ENCODE results near the gene UGT2A1.

UGT2A1 gene

GRCh38 chr4:69576251-69576877, 76.7 kb downstream of the UGT2A1 start:
- TF ChIP-seq, protein P1, sequence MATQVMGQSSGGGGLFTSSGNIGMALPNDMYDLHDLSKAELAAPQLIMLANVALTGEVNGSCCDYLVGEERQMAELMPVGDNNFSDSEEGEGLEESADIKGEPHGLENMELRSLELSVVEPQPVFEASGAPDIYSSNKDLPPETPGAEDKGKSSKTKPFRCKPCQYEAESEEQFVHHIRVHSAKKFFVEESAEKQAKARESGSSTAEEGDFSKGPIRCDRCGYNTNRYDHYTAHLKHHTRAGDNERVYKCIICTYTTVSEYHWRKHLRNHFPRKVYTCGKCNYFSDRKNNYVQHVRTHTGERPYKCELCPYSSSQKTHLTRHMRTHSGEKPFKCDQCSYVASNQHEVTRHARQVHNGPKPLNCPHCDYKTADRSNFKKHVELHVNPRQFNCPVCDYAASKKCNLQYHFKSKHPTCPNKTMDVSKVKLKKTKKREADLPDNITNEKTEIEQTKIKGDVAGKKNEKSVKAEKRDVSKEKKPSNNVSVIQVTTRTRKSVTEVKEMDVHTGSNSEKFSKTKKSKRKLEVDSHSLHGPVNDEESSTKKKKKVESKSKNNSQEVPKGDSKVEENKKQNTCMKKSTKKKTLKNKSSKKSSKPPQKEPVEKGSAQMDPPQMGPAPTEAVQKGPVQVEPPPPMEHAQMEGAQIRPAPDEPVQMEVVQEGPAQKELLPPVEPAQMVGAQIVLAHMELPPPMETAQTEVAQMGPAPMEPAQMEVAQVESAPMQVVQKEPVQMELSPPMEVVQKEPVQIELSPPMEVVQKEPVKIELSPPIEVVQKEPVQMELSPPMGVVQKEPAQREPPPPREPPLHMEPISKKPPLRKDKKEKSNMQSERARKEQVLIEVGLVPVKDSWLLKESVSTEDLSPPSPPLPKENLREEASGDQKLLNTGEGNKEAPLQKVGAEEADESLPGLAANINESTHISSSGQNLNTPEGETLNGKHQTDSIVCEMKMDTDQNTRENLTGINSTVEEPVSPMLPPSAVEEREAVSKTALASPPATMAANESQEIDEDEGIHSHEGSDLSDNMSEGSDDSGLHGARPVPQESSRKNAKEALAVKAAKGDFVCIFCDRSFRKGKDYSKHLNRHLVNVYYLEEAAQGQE (IDR thresholded peaks at IDR 0.05; ENCODE audit: low read depth) = no peak
- TF ChIP-seq FOXM1 (IDR thresholded peaks at IDR 0.05; ENCODE audit: borderline replicate concordance, low read depth) = no peak
- TF ChIP-seq RAD21 (IDR thresholded peaks at IDR 0.05; ENCODE audit: low read depth) = no peak
- TF ChIP-seq USF1 (IDR thresholded peaks at IDR 0.05) = no peak
- no peak for TF ChIP-seq ZBTB7A (IDR thresholded peaks at IDR 0.05; ENCODE audit: low read depth)
- TF ChIP-seq TEAD4 (IDR thresholded peaks at IDR 0.05) = no peak
- no peak for TF ChIP-seq YY1 (IDR thresholded peaks at IDR 0.05; ENCODE audit: low read depth)
- TF ChIP-seq, protein P2, sequence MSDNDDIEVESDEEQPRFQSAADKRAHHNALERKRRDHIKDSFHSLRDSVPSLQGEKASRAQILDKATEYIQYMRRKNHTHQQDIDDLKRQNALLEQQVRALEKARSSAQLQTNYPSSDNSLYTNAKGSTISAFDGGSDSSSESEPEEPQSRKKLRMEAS (IDR thresholded peaks at IDR 0.05) = no peak
- no peak for TF ChIP-seq CREB1 (IDR thresholded peaks at IDR 0.05; ENCODE audit: low read depth)
- TF ChIP-seq TAF1 (IDR thresholded peaks at IDR 0.05; ENCODE audit: low read depth) = no peak
- TF ChIP-seq EP300 (IDR thresholded peaks at IDR 0.05; ENCODE audit: borderline replicate concordance) = no peak
- TF ChIP-seq TCF12 (IDR thresholded peaks at IDR 0.05; ENCODE audit: low read depth) = no peak
- no peak for TF ChIP-seq NFIC (IDR thresholded peaks at IDR 0.05)
- TF ChIP-seq CEBPB (IDR thresholded peaks at IDR 0.05) = no peak
- TF ChIP-seq EGR1 (IDR thresholded peaks at IDR 0.05) = no peak

GRCh38 chr4:69568787-69569186, 84.3 kb downstream of the UGT2A1 start:
- no peak for TF ChIP-seq TCF12 (IDR thresholded peaks at IDR 0.05; ENCODE audit: low read depth)
- TF ChIP-seq ZBTB7A (IDR thresholded peaks at IDR 0.05; ENCODE audit: low read depth) = no peak
- TF ChIP-seq RAD21 (IDR thresholded peaks at IDR 0.05; ENCODE audit: low read depth) = no peak
- no peak for TF ChIP-seq CEBPB (IDR thresholded peaks at IDR 0.05)
- TF ChIP-seq USF1 (IDR thresholded peaks at IDR 0.05) = no peak
- TF ChIP-seq EP300 (IDR thresholded peaks at IDR 0.05; ENCODE audit: borderline replicate concordance) = no peak
- no peak for TF ChIP-seq TAF1 (IDR thresholded peaks at IDR 0.05; ENCODE audit: low read depth)
- TF ChIP-seq YY1 (IDR thresholded peaks at IDR 0.05; ENCODE audit: low read depth) = no peak
- no peak for TF ChIP-seq CREB1 (IDR thresholded peaks at IDR 0.05; ENCODE audit: low read depth)
- no peak for TF ChIP-seq TEAD4 (IDR thresholded peaks at IDR 0.05)

- no peak for TF ChIP-seq EGR1 (IDR thresholded peaks at IDR 0.05)
Measured at GRCh38 chr4:69563424-69563823, 89.6 kb downstream of the UGT2A1 start.

DNA sequence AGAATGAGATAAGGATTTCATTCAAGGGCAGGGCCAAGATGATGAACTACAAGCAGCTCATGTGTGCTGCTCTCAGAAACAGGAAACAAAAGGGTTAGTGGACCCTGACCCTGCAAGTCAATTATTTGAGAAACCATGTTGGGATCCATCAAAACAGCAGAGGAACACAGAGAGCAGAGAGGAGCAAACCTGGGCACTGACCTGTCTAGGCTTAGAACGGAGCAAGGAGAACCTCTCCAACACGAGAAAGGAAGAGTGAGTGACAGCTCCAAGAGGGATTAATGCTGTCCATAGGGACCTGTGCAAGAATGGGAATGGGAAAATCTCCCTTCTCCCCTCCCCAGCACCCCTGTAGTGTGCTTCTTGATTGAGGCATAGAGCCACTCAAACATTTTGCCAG, 103.4 kb downstream of the UGT2A1 start:
- no peak for TF ChIP-seq TEAD4 (IDR thresholded peaks at IDR 0.05)
- no peak for TF ChIP-seq TCF12 (IDR thresholded peaks at IDR 0.05; ENCODE audit: low read depth)
- TF ChIP-seq, protein P1 (IDR thresholded peaks at IDR 0.05; ENCODE audit: low read depth) = no peak
- TF ChIP-seq EP300 (IDR thresholded peaks at IDR 0.05; ENCODE audit: borderline replicate concordance) = no peak
- no peak for TF ChIP-seq TAF1 (IDR thresholded peaks at IDR 0.05; ENCODE audit: low read depth)
- TF ChIP-seq EGR1 (IDR thresholded peaks at IDR 0.05) = no peak
- no peak for TF ChIP-seq USF1 (IDR thresholded peaks at IDR 0.05)
- no peak for TF ChIP-seq YY1 (IDR thresholded peaks at IDR 0.05; ENCODE audit: low read depth)
- no peak for TF ChIP-seq FOXM1 (IDR thresholded peaks at IDR 0.05; ENCODE audit: borderline replicate concordance, low read depth)
- TF ChIP-seq ZBTB7A (IDR thresholded peaks at IDR 0.05; ENCODE audit: low read depth) = no peak
- TF ChIP-seq, protein P2 (IDR thresholded peaks at IDR 0.05) = no peak
- TF ChIP-seq NFIC (IDR thresholded peaks at IDR 0.05) = no peak

DNA sequence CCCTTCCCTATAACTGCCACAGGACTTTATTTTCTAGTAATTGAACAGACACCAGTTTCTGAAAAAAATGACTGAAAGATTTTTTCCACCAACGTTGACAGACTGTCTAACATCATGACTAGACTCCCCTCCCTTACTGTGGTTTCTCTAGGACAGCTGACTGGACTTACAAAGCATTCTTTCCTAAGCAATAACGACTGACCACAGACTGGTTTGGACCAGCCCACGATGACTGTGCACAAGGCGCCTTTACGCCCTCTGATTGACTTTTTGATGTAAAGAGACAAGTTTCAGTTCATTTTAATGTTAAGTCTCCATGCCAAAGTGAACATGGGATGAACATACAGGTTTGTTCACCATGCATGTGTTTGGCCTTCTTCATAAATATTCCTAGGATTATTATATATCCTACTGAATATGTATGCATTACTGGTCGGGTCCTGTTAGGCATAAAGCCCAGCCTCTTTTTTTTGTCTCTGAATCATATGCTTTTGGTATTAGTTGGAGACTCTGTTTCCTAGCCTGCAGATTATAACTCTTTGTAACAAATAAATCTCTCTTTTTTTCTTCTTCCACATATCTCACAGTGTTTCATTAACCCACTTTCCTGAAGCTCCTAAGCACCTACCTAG, 106.8 kb downstream of the UGT2A1 start:
- no peak for TF ChIP-seq CREB1 (IDR thresholded peaks at IDR 0.05; ENCODE audit: low read depth)
- TF ChIP-seq EGR1 (IDR thresholded peaks at IDR 0.05) = no peak
- TF ChIP-seq, protein P2 (IDR thresholded peaks at IDR 0.05) = no peak
- TF ChIP-seq TAF1 (IDR thresholded peaks at IDR 0.05; ENCODE audit: low read depth) = no peak
- TF ChIP-seq RAD21 (IDR thresholded peaks at IDR 0.05; ENCODE audit: low read depth) = no peak
- no peak for TF ChIP-seq YY1 (IDR thresholded peaks at IDR 0.05; ENCODE audit: low read depth)
- no peak for TF ChIP-seq NFIC (IDR thresholded peaks at IDR 0.05)
- no peak for TF ChIP-seq ZBTB7A (IDR thresholded peaks at IDR 0.05; ENCODE audit: low read depth)
- TF ChIP-seq, protein P1 (IDR thresholded peaks at IDR 0.05; ENCODE audit: low read depth) = no peak
- no peak for TF ChIP-seq TEAD4 (IDR thresholded peaks at IDR 0.05)
- TF ChIP-seq CEBPB (IDR thresholded peaks at IDR 0.05) = no peak
- TF ChIP-seq TCF12 (IDR thresholded peaks at IDR 0.05; ENCODE audit: low read depth) = no peak
- TF ChIP-seq EP300 (IDR thresholded peaks at IDR 0.05; ENCODE audit: borderline replicate concordance) = no peak
- no peak for TF ChIP-seq USF1 (IDR thresholded peaks at IDR 0.05)
- TF ChIP-seq FOXM1 (IDR thresholded peaks at IDR 0.05; ENCODE audit: borderline replicate concordance, low read depth) = no peak

Measured in Ishikawa (cell line).